Urothelium cell line (cell line): ENCODE measurements around the gene ZNF302.
"Not testable (repeated sequence)": the region's sequence is repeated elsewhere in the genome, so short reads cannot be mapped to it uniquely, and the experiment has no call there.

ENCODE experiments used
- DNase-seq: peaks from one replicate; pipeline ENCODE4 v3.0.0; 2011; ENCODE audit warnings: low spot score, mixed read lengths
- FAIRE-seq: peaks from 2 replicates; lab custom pipeline; 2011; peaks lifted over from hg19 to GRCh38; lab: Jason Lieb, UNC

Gene ZNF302

GRCh38 chr19:34669305-34669704, 8.2 kb upstream of the ZNF302 start:
- no peak for FAIRE-seq
- no peak for DNase-seq

DNA sequence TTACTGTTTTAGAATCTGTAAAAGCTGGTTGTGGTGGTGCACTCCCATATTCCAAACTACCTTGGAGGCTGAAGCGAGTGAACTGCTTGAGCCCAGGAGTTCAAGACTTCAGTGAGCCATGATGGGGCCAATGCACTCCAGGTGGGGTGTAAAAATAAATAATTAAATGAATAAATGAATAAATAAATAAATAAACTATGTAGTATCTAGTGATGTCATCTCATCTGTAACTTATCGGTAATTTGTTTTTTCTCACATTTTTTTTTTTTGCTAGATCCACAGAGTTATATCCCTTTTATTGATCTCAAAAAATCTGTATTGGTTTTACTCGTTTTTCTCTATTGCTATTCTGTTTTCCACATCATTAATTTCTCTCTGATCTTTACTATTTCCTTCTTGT, 5.5 kb upstream of the ZNF302 start:
- FAIRE-seq = no peak
- DNase-seq = no peak

DNA sequence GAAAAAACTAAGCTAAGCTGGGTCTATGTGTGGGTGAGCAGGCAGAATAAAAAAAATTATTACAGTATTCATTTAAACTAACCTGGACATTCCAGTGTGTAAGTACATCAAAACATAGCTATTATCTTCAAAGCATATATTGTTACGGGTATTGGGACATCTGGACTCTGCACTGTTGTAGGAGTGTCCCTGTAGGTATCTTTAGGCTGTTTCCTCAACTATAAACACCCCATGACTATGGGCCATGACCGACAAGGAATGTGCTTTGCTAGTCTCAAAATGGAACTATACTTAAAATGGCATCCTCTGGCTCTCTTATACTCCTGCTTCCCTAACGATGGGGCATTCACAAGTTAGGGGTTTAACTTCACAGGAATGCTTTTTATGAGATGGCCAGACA, 3.9 kb upstream of the ZNF302 start:
- DNase-seq = no peak
- FAIRE-seq = no peak

DNA sequence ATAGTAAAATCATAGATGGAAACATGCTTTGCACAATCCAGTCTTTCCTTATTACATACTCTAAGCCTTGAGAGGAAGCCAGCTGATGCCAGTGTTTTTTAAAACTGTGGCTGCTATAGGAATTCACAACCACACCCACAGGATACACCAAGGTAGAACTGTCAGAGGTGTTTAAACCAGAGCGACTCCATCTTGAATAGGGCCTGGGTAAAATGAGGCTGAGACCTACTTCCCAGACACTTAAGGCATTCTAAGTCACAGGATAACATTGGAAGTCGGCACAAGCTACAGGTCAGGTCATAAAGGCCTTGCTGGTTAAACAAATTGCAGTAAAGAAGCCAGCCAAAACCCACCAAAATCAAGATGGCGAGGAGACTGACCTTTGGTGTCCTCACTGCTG, 2.2 kb upstream of the ZNF302 start:
- FAIRE-seq = no peak

DNA sequence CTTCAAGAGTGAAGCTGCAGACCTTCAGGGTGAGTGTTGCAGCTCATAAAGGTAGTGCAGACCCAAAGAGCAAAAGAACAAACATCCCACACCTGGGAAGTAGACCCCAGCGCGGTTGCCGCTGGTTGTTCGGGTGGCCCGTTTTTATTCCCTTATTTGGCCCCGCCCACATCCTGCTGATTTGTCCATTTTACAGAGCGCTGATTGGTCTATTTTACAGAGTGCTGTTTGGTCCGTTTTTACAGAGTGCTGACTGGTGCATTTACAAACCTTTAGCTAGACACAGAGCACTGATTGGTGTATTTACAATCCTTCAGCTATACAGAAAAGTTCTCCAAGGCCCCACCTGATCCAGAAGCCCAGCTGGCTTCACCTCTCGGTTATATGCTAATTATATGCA, 1.6 kb upstream of the ZNF302 start:
- no peak for DNase-seq
- no peak for FAIRE-seq

More for the DNA sequence above, 2.2 kb upstream of the ZNF302 start:
- no peak for DNase-seq

DNA sequence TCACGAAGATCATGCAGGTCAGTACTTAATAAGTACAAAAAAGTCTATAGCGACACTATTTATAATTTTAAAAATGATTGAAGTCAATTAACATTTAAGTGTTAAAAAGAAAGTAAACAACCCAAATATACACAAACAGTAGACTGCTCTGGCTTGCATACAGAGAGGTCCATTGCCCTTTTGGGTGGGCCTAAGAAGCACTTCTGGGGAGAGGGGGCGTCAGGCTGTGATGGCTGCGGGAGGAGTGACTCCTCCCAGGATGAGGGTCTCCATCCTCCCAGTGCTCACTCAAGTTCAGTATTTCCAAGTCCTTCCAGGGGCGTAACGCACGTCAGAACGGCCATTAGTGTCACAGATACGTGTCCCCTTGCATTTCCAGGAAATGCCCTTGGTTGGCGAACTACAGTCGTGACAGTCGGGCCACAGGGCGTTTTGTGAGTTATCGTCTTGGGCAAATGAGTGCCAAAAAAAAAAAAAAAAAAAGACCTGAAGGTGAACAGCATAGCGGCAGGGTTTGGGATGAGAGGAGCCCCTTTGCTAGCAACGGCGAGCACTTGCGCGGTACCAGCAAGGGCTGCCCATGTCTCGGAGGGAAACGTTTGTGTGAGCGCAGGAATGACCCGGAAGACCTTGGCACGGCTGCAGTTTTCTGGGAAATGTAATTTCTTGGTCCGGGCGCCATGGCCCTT, 637 bp upstream of the ZNF302 start, which contains the start of gene SCGB2B2:
TSS of gene SCGB2B2 (minus strand) at position 463 of the 689 bp plus-strand sequence. CDS start 82,596 bp downstream, outside the sequence.
- DNase-seq (peak; percentile 80), FAIRE-seq (no peak)

GRCh38 chr19:34678085-34678412, 571 bp downstream of the ZNF302 start:
- FAIRE-seq (no peak), DNase-seq (no peak)

GRCh38 chr19:34678421-34678820, 943 bp downstream of the ZNF302 start:
- DNase-seq (no peak), FAIRE-seq (no peak)

DNA sequence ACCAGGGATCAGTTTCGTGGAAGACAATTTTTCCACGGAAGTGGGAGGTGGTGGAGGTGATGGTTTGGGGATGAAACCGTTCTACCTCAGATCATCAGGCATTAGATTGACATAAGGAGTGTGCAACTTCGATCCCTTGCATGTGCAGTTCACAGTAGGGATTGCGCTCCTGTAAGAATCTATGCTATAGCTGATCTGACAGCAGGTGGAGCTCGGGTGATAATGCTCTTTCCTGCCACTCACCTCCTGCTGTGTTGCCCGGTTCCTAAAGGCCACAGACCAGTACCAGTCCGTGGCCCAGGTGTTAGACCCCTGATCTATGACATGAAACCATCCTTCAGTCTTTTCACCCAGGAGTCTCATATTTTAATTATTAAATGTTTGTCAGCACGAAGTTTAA, 4.0 kb downstream of the ZNF302 start:
- no peak for DNase-seq
- no peak for FAIRE-seq

GRCh38 chr19:34685266-34685665, 7.8 kb downstream of the ZNF302 start:
- DNase-seq, FAIRE-seq: not testable (repeated sequence)

- no peak for DNase-seq
- no peak for FAIRE-seq
Observed at GRCh38 chr19:34686455-34686854, 9.0 kb downstream of the ZNF302 start.

DNA sequence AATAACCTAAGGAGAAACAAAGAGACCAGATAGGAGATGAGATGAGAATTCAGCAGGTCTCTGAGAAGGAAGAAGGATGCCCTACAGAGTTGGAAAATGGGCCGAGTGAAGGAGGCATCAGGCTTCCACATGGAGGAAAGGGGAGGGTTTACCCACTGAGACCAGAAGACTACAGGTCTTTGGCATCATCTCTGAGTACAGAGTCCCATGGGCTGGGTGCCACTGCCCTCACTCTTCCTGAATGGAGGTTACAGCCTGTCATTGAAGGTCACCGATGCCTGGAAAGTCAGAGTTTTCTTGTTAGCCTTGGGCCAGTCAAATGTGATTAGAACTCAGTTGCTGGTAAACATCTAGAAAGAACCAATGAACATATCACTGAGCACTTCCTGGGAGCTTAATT, 9.9 kb downstream of the ZNF302 start:
- no peak for DNase-seq
- no peak for FAIRE-seq

DNA sequence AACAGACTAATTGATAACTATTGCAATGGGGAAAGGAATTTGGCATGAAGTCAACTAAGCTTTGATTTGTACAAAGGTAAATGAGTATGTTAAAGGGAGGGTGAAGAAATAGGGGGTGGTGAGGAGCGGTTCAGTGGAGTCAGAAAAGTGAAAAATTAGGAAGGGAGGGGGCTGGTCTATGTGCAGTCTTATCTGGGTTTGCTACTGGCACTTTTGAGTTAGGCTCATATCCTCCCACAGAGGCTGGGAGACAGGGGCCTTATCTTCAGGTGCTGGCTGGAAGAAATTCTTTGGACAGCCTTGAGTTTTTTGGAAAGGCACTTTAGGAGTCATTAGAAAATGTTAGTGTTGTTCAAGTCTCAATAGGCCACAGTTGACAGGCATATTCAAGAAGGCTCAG, 11.1 kb downstream of the ZNF302 start:
- FAIRE-seq = no peak
- no peak for DNase-seq

DNA sequence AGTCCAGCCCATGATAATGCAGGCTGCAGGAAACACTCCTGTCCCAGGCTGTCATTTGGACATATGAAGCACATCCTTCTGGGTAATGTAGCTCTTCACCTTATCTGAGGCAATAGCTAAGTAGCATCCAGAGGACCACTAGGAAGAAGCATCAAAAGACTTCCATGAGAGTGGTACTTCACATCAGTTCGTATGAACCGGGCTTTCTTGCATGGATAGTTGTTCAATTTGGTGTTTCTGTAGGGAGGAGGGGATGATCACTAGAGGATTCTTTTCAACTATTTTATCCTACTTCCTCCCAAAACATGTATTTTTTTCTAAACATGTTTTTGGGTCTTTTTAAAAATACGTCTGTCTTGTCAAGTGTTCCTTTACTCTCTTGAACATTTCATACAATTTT, 12.9 kb downstream of the ZNF302 start:
- DNase-seq = no peak
- no peak for FAIRE-seq

DNA sequence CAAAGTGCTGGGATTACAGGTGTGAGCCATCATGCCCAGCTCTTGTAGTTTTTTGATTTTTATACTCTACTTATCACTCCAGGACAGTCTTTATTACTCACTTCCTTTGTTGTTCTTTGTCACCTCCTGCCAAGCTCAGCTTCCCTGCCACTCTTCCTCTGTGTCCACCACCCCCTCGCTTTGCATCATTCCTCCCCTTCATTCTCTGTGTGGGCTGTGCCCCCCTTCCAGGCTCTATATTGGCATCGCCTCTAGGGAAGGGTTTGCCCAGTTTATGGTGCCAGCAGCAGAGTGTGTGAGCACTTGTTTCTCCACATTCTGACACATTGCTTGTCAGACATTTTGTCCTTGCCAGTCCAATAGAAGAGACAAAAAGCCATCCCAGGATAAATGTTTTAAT, 15.1 kb downstream of the ZNF302 start:
- DNase-seq (no peak), FAIRE-seq (no peak)

DNA sequence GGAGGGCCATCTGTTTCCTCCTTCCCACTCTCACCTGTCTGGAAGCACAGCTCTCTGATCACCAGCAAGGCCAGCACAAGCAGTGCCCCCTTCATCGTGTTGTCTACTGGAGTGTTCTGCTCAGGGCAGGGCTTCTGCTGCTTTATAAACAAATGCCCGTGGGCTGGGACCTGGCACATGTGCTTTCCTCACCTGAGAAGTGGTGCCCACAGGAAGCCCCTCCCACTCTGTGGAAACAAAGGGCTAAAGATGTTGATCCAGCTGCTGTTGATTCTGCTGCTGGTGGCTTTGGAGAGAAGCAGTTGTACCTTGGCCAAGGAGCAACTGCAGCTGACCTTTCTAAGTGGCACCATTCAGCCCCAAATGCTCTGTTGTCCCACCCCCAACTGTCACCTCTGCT, 30.2 kb downstream of the ZNF302 start:
- DNase-seq (no peak), FAIRE-seq (no peak)

- FAIRE-seq = no peak
- DNase-seq = no peak
Observed at GRCh38 chr19:34711890-34712289, 34.4 kb downstream of the ZNF302 start.

DNA sequence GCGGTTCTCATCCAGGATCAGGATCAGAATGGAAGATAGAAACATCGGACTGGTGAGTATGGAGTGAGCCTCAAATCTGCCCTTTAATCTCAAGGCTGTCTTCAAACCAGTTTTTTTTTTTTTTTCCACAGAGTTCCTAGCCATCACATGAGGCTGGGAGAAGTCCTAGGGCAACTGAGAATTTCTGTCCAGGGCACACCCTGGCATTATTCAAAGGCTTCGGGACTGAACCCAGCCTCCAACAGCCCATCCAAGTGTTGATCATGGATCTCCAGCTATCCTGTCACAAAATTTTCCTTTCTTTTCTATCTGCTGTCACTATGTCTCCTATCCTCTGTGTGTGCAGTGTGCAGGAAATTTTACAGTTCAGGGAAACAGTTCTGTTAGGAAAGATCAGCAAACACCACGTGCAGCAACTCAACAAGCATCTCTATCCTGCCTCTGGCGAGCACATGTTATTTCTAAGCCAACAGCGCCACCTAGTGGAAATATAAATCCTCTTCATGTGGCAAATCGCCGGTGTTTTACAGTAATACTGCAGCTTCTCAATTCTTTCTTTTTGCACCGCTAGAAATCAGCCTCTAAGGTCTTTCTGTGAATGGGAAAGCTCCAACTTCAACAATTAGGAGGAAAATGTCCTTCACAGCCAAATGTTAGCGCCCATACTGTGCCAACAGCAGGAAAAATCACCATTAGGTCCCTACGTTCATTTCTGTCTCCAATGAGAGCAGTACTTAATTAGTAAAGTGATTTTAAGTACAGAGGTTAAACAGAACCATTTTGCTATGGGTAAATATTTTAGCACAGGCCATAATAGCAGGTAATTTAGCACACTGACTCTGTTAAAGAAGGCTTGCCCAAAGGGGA, 35.1 kb downstream of the ZNF302 start:
- FAIRE-seq (peak; percentile 44), DNase-seq (peak; percentile 72)

GRCh38 chr19:34713262-34713637, 35.8 kb downstream of the ZNF302 start:
- FAIRE-seq (no peak), DNase-seq (no peak)

GRCh38 chr19:34715357-34715756, 37.9 kb downstream of the ZNF302 start:
- no peak for DNase-seq
- FAIRE-seq = no peak

DNA sequence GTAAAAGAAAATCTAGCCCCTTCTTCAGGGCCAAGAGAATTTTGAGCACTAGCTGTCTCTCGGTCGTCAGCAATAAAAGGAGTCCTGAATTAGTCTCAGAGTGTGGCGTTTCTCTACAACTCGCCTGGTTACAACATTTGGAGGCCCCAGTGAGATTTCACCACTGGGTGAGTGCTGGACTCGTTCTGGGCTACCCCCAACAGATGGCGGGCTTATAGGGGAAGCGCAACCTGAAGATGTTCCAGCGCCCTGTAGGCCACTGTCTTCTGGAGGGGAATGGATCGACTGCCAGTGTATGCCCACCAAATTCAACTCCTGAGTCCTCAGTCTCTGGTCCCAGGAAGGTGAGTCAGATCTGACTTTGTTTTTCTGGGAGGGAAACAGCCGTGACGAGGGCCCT, 44.9 kb downstream of the ZNF302 start:
- FAIRE-seq (no peak), DNase-seq (no peak)

- DNase-seq (no peak), FAIRE-seq (no peak)
Observed at GRCh38 chr19:34725400-34725799, 47.9 kb downstream of the ZNF302 start.
